NB4 (cell line): ENCODE data around the gene SEMA6A.

Experiments
- DNase-seq: peaks from one replicate; pipeline ENCODE4 v3.0.0; 2010; ENCODE audit warnings: low read depth
- H3K4me3 ChIP-seq: one replicate; pipeline ENCODE4 v1.5.1; 2011; ENCODE audit warnings: mild to moderate bottlenecking, low read depth, low read length, moderate library complexity
- MYC ChIP-seq: IDR thresholded peaks from 2 replicates; pipeline ENCODE4 v1.6.1; 2011; ENCODE audit warnings: low read depth, low read length
- POLR2A ChIP-seq: IDR thresholded peaks from 2 replicates; pipeline ENCODE4 v1.6.1; 2011; ENCODE audit warnings: mild to moderate bottlenecking; ENCODE audit not compliant: insufficient read length; ENCODE audit errors: extremely low read depth
- TF ChIP-seq, protein P1 (sequence below): IDR thresholded peaks from 2 replicates; pipeline ENCODE4 v1.6.1; 2011; ENCODE audit warnings: low read depth, low read length
- TF ChIP-seq, protein P2 (sequence below): IDR thresholded peaks from one replicate; pipeline ENCODE4 v1.5.1; 2012; ENCODE audit warnings: low read depth, low read length

SEMA6A gene

DNA sequence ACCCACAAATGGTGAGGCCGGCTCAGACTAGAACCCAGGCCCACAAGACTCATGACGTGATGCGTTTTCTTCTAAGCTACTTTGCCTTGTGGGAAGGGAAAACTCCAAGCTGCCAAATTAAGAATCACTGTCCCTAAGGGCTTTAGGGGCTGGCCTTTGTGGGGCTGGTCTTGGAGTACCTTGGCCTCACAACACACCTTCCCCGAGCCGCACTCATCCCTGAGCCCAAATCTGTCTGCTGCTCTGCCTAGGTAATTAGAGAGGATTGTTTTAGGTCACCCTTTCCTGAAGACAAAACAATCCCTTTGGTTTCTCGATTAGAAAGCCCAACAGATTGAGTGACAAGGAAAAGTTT is 137.3 kb downstream of the SEMA6A start:
- DNase-seq, result no peak
- TF ChIP-seq, protein P1, sequence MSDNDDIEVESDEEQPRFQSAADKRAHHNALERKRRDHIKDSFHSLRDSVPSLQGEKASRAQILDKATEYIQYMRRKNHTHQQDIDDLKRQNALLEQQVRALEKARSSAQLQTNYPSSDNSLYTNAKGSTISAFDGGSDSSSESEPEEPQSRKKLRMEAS, result no peak
- TF ChIP-seq POLR2A, result no peak
- TF ChIP-seq, protein P2, sequence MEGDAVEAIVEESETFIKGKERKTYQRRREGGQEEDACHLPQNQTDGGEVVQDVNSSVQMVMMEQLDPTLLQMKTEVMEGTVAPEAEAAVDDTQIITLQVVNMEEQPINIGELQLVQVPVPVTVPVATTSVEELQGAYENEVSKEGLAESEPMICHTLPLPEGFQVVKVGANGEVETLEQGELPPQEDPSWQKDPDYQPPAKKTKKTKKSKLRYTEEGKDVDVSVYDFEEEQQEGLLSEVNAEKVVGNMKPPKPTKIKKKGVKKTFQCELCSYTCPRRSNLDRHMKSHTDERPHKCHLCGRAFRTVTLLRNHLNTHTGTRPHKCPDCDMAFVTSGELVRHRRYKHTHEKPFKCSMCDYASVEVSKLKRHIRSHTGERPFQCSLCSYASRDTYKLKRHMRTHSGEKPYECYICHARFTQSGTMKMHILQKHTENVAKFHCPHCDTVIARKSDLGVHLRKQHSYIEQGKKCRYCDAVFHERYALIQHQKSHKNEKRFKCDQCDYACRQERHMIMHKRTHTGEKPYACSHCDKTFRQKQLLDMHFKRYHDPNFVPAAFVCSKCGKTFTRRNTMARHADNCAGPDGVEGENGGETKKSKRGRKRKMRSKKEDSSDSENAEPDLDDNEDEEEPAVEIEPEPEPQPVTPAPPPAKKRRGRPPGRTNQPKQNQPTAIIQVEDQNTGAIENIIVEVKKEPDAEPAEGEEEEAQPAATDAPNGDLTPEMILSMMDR, result no peak
- TF ChIP-seq MYC, result no peak
- H3K4me3 ChIP-seq, result no peak overlapping the region

DNA sequence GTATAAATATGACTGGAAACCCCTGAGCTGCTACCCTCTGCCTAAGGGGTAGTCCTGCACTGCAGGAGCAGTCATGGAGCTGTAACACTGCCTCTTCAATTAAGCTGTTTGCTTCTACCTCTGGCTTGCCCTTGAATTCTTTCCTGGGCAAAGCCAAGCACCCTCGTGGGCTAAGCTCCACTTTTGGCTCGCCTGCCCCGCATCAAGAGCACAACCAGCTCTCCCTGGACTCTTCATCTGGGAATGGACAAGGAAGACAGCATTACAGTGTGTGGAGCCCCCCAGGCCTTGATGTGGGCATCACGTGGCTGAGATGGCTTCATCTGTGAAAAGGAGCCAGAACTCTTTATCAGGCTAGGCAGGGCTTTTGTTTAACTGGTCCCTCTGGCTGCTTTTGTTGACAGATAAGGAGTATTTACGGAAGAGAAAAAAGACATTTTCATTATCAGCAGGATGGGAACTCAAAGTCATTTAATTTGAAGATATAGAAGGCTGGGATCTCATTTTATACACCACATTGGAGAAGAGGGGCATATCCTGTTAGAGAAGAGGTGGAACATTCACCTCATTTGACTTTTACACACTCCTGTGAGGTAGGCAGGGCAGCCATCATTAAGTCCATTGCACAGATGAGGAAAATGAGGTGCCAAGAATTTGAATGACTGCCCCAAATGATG is 137.8 kb downstream of the SEMA6A start:
- H3K4me3 ChIP-seq, result no peak overlapping the region
- DNase-seq, result no peak
- TF ChIP-seq MYC (no peak), POLR2A (no peak)
- TF ChIP-seq, protein P2, result no peak
- TF ChIP-seq, protein P1, result no peak

DNA sequence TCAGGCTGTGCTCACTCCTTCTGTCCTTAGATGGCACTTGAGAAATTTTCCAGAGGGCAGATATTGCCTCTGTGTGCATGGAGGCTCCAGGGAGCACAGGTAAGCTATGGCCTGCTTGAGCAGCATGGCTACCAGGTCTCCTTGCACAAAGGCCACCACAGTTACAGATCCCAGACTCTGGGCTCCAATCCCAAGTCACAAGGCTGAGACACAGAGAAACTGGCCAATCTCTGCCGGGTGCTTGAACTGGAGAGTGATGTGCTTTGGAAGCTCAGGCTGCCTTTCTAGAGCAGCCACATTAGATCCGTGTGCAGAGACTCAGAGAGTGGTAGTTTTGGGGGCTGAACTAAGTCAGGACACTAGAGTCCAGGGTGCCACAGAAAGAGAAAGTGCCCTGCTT is 145.7 kb downstream of the SEMA6A start:
- H3K4me3 ChIP-seq, result no peak overlapping the region
- TF ChIP-seq, protein P1, result no peak
- TF ChIP-seq, protein P2, result no peak
- TF ChIP-seq POLR2A, result no peak
- TF ChIP-seq MYC, result no peak
- DNase-seq, result no peak

DNA sequence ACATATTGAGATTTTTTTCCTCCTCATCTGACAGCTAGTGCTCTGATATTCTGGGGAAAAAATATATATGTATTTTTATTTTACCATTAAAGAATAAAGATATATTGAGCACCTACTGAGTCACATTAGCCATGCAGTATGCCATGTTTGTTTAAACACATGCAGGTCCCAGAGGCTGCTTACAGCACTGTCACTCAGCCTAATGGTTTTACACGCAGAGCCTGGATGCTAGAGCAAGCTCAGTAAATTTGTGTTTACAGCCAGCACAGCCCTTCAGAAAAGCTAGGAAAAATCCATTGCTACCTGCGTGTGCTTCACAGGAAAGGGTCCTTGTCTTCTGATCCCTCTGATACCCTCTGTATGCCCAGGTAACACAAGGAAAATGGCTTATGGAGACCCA is 146.2 kb downstream of the SEMA6A start:
- DNase-seq, result no peak
- TF ChIP-seq, protein P2, result no peak
- TF ChIP-seq, protein P1, result no peak
- TF ChIP-seq POLR2A (no peak), MYC (no peak)
- no peak overlapping the region for H3K4me3 ChIP-seq

DNA sequence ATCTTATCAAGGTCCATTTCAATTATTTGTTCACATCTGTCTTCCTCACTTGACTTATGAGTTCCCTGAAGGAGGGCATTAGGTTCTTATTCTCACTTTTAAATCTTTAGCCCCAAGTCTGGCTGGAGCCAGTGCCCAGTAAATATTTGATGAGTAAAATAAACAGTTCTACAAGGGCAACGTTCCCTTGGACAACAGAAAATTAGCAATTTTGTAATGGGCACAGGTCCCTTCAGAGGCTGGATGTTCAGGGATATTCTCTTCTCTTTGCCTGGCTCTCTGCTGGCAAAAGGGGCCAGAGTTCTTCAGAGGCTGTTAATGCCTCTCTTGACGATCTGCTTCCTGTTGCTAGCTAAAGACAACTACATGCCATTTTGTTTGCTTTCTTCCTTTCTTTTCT is 149.7 kb downstream of the SEMA6A start:
- TF ChIP-seq, protein P2, result no peak
- no peak for TF ChIP-seq POLR2A
- TF ChIP-seq, protein P1, result no peak
- TF ChIP-seq MYC, result no peak
- no peak overlapping the region for H3K4me3 ChIP-seq
- no peak for DNase-seq

DNA sequence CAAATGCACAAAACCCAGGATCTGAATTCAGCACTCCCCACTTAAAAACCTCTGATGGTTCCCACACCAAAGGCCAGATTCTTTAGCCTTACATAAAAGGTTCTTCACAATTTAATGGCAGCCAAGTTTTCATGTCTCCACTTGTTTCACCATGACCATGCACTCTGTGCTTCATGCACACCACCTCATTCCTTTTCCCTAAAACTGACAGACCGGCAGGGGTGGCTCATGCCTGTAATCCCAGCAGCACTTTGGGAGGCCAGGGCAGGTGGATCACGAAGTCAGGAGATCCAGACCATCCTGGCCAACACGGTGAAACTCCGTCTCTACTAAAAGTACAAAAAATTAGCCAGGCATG is 150.4 kb downstream of the SEMA6A start:
- no peak overlapping the region for H3K4me3 ChIP-seq
- no peak for DNase-seq
- TF ChIP-seq, protein P2, result no peak
- TF ChIP-seq POLR2A (no peak), MYC (no peak)
- TF ChIP-seq, protein P1, result no peak
